Effector memory CD8-positive, alpha-beta T cell (primary cell): ENCODE measurements around the gene YLPM1.
A peak's percentile ranks its signal among the peaks of the same experiment; 100 is the strongest.

Experiments
- ATAC-seq: fragments of 150-1000 bp; cut with Tn5 transposase; replicated peaks from 2 replicates; pipeline ENCODE4 v1.10.0; 2021; ENCODE audit warnings: mild to moderate bottlenecking, moderate library complexity
- DNase-seq, 3 experiments: peaks; one replicate each; pipeline ENCODE4 v3.0.0; 2021
- H3K27ac Mint-ChIP-seq, 2 donors: one replicate each; pipeline ENCODE4 v1.8.0; 2022; ENCODE audit warnings: mild to moderate bottlenecking in 2 of 2, mixed read lengths in 2 of 2, moderate library complexity in 2 of 2
- H3K27me3 Mint-ChIP-seq, 2 donors: one replicate each; pipeline ENCODE4 v1.8.0; 2022; ENCODE audit warnings: mixed read lengths in 2 of 2
- H3K36me3 Mint-ChIP-seq: one replicate; pipeline ENCODE4 v1.8.0; 2022; ENCODE audit warnings: mild to moderate bottlenecking, moderate library complexity, mixed read lengths; ENCODE audit not compliant: insufficient read depth
- H3K4me1 Mint-ChIP-seq, 2 donors: one replicate each; pipeline ENCODE4 v1.8.0; 2022; ENCODE audit warnings: low read depth in 2 of 2, mixed read lengths in 2 of 2
- H3K4me3 Mint-ChIP-seq, 2 donors: one replicate each; pipeline ENCODE4 v1.8.0; 2022; ENCODE audit warnings: mild to moderate bottlenecking in 2 of 2, mixed read lengths in 2 of 2, moderate library complexity in 2 of 2
- H3K9me3 Mint-ChIP-seq, 2 donors: one replicate each; pipeline ENCODE4 v1.8.0; 2022; ENCODE audit warnings: mixed read lengths in 2 of 2

The YLPM1 gene

DNA sequence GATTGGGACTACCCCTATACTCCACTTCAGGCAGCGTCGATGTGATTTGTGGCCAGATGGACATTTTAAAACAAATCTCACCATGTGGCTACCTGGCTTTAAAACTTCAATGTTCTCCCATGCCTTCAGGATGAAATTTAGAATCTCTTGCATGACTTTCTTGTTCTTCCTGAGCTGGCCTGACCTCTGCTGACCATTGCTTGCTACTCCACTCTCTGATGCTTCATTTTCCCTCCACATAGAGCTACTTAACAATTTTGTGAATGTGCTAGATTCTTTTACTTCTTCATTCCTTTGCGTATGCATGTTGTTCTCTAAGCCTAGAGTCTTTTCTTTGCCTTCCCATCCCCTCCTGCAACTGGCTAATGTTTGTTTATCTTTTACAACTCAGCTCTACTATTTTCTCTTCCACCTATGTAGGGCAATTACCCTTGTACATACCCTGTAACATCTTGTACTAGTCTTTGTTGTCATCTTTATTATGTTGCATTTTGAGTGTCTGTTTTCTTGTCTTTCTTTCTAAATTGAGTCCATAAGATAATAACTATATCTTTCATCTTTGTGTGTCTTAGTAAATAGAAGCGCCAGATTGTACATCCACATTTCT is 41.2 kb downstream of the YLPM1 start:
- no peaks in the 10 kb centered on the region for H3K27me3 Mint-ChIP-seq
- DNase-seq (peak; percentile 12 to 28 (median 17)), ATAC-seq (peak; percentile 51)
- H3K36me3 Mint-ChIP-seq, result peaks cover 45% of the 10 kb centered on the region
- no peak overlapping the region for H3K4me3 Mint-ChIP-seq
- no peaks in the 10 kb centered on the region for H3K9me3 Mint-ChIP-seq
- H3K27ac Mint-ChIP-seq, result peak overlapping the region in 1 of 2 donors; percentile 19
- peaks cover under 1 to 6% of the 10 kb centered on the region in 2 donors for H3K4me1 Mint-ChIP-seq

DNA sequence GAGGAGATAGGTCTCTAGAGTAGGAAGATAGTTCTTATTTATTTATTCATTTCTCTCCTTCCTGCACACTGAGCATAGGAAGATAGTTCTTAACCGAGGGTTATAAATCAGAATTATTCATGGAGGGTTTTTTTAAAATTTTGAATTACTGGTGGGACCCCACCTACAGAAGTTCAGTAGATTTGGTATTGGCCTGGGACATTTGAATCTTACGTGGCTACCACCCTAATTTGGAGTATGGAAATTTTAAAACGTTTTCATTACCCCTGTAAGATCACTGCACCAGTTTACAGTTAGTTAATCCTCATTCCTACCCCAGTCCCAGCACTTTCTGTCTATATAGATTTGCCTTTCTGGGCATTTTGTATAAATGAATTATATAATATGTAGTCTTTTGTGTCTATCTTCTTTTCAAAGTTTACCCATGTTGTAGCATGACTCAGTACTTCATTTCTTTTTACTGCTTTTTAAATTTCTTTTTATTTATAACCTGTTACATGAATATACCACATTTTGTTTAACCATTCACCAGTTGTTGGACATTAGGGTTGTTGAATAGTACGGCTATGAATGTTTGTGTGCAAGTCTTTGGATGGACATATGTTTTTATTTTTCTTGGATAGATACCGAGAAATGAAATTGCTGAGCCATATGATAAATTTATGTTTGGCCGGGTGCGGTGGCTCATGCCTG is 44.9 kb downstream of the YLPM1 start:
- H3K9me3 Mint-ChIP-seq, result no peaks in the 10 kb centered on the region
- H3K27me3 Mint-ChIP-seq, result no peaks in the 10 kb centered on the region
- no peak for DNase-seq
- no peak for ATAC-seq
- no peak overlapping the region for H3K27ac Mint-ChIP-seq
- H3K4me1 Mint-ChIP-seq, result no peaks in the 10 kb centered on the region
- peaks cover 76% of the 10 kb centered on the region for H3K36me3 Mint-ChIP-seq
- H3K4me3 Mint-ChIP-seq, result no peak overlapping the region

DNA sequence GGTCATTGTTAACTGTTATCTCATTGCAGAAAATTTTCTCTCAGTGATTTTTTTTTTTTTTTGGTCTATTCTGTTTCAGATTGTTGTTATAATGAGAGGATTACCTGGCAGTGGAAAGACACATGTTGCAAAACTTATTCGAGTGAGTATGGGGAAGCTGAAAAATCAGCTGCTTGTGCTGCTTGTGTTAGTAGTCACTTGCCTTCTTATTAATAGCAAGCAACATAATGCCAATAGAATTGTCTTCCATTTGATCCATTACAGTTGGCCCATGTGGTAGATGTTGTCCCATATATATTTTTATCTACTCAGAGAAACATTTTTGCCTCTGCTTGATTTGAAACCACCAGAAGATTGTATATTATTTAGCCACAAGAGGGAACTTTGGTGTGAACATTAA is 53.0 kb downstream of the YLPM1 start:
- no peaks in the 10 kb centered on the region for H3K27me3 Mint-ChIP-seq
- H3K27ac Mint-ChIP-seq, result peak overlapping the region; percentile 7 to 26
- no peak overlapping the region for H3K4me3 Mint-ChIP-seq
- peaks cover 83% of the 10 kb centered on the region for H3K36me3 Mint-ChIP-seq
- no peaks in the 10 kb centered on the region for H3K9me3 Mint-ChIP-seq
- DNase-seq (no peak), ATAC-seq (no peak)
- peaks cover 0 to 5% of the 10 kb centered on the region in 2 donors for H3K4me1 Mint-ChIP-seq

DNA sequence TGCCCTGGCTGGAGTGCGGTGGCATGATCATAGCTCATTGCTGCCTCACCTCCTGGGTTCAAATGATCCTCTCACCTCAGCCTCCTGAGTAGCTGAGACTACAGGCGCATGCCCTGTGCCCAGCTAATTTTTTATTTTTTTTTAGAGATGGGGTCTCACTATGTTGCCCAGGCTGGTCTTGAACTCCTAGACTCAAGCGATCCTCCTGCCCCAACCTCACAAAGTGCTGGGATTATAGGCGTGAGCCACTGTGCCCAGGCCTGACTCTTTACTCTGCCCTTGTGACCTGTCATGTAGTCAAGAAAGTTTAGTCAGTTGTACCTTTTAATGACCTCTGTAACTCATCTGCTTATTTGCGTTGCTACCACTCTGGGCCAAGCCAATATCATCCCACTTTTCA is 57.2 kb downstream of the YLPM1 start:
- Mint-ChIP-seq H3K36me3 (peaks cover 50% of the 10 kb centered on the region), H3K27me3 (no peaks in the 10 kb centered on the region), H3K4me1 (no peaks in the 10 kb centered on the region), H3K27ac (peak overlapping the region in 1 of 2 donors; percentile 38), H3K4me3 (no peak overlapping the region), H3K9me3 (no peaks in the 10 kb centered on the region)
- no peak for DNase-seq
- no peak for ATAC-seq

DNA sequence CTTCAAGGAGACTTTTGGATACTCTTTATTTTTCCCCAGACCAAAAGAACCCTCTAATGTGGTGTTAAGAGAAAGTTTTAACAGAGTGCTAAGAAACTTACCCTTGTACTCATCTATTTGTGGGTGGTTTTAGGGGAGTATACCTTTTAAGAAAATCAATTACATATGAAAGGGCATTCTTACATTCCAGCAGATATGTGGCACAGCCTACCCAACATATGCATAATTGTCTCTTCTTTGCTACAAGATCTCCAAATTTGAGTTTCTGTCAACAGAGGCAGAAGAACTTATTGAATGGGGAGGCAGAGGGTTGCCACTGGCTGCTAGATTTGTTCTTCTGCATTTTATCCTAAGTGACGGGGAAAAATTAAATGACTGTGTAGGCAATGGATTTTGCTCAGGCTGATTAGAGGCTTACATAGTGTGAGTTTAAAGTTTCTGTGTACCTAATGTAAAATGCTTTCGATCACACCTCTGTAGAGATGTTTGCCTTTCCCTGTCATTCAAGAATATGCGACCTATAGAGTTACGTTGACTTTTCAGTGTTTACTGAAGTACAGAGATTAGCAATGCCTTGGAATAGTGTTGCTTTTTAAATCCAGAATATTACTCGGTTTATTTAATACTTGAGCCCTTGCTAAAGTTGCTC is 58.3 kb downstream of the YLPM1 start:
- ATAC-seq (no peak), DNase-seq (no peak)
- H3K4me1 Mint-ChIP-seq, result no peaks in the 10 kb centered on the region
- H3K36me3 Mint-ChIP-seq, result peaks cover 42% of the 10 kb centered on the region
- no peaks in the 10 kb centered on the region for H3K9me3 Mint-ChIP-seq
- H3K4me3 Mint-ChIP-seq, result no peak overlapping the region
- H3K27ac Mint-ChIP-seq, result peak overlapping the region in 1 of 2 donors; percentile 54
- no peaks in the 10 kb centered on the region for H3K27me3 Mint-ChIP-seq

DNA sequence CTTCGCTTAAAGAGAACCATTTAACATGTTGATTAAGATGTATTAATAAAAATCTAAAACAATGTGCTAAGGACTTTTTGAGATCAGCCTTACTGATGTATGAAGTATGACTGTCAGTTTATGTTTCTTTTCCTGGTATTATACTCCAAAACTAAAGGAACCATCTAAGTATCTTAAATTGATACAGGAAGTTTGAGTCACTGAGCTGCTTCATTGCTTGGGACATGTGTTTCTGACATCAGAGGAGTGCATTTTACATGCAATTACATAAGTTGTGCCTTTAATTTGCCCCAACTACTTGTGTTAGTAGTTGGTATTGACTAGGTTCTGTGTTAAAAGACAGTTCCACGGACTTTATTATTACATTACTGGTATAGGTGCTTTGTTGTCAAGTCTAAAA is 61.9 kb downstream of the YLPM1 start:
- no peak overlapping the region for H3K4me3 Mint-ChIP-seq
- H3K36me3 Mint-ChIP-seq, result peaks cover 22% of the 10 kb centered on the region
- peak overlapping the region in 1 of 2 donors; percentile 53 for H3K27ac Mint-ChIP-seq
- no peaks in the 10 kb centered on the region for H3K27me3 Mint-ChIP-seq
- no peaks in the 10 kb centered on the region for H3K9me3 Mint-ChIP-seq
- DNase-seq (no peak), ATAC-seq (no peak)
- no peaks in the 10 kb centered on the region for H3K4me1 Mint-ChIP-seq

DNA sequence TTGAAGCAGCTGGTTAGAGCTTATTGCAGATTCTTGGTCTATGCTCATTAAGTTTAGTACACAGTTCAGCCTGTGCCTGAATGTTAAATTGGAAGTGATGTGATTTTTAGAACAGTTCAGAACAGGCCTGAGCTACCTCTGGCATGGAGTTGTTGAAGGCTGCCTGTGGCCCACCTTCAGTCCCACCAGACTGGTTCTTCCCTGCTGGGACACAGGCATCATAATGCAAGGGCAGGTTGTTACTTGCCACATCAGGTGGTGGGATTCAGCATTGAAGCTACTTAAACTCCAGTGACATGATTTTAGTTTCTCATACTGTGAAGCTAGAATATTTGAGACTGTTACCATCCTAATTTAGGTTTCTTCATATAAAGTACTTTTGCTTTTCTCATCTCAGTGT is 63.5 kb downstream of the YLPM1 start:
- H3K27me3 Mint-ChIP-seq, result no peaks in the 10 kb centered on the region
- ATAC-seq, result no peak
- no peak overlapping the region for H3K27ac Mint-ChIP-seq
- no peaks in the 10 kb centered on the region for H3K4me1 Mint-ChIP-seq
- DNase-seq, result no peak
- H3K4me3 Mint-ChIP-seq, result no peak overlapping the region
- peaks cover 12% of the 10 kb centered on the region for H3K36me3 Mint-ChIP-seq
- H3K9me3 Mint-ChIP-seq, result no peaks in the 10 kb centered on the region

GRCh38 chr14:74829251-74829650 is 66.1 kb downstream of the YLPM1 start:
- Mint-ChIP-seq H3K9me3 (no peaks in the 10 kb centered on the region), H3K27ac (peak overlapping the region in 1 of 2 donors; percentile 63), H3K4me1 (no peaks in the 10 kb centered on the region), H3K27me3 (no peaks in the 10 kb centered on the region), H3K36me3 (peaks cover 12% of the 10 kb centered on the region), H3K4me3 (no peak overlapping the region)
- DNase-seq, result no peak
- ATAC-seq, result no peak

DNA sequence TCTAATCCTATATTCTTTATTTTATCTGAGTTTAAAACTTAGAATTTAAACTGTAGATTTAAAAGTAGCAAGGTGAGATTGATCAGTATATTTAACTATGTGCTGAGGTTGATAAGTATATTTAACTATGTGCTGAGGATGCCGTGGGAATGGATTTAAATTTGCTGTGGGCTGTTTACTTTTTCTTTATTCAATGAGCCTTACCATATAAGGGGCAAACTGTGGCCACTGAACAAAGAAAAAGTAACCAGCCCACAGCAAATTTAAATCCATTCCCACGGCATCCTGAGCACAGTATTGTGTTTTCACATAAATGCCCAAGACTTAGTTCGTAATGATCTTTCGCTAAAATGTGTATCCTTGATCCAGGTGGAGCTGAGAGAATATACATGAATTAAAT is 69.7 kb downstream of the YLPM1 start:
- H3K27ac Mint-ChIP-seq, result no peak overlapping the region
- H3K4me1 Mint-ChIP-seq, result peaks cover 14 to 18% of the 10 kb centered on the region in 2 donors
- peaks cover 12% of the 10 kb centered on the region for H3K36me3 Mint-ChIP-seq
- DNase-seq (no peak), ATAC-seq (no peak)
- no peaks in the 10 kb centered on the region for H3K9me3 Mint-ChIP-seq
- H3K27me3 Mint-ChIP-seq, result no peaks in the 10 kb centered on the region
- no peak overlapping the region for H3K4me3 Mint-ChIP-seq

GRCh38 chr14:74834692-74835392 is 71.7 kb downstream of the YLPM1 start:
- Mint-ChIP-seq H3K9me3 (no peaks in the 10 kb centered on the region), H3K4me1 (peaks cover 16 to 24% of the 10 kb centered on the region in 2 donors), H3K4me3 (no peak overlapping the region), H3K36me3 (peaks cover 4% of the 10 kb centered on the region), H3K27ac (peak overlapping the region; percentile 22 to 30), H3K27me3 (no peaks in the 10 kb centered on the region)
- no peak for ATAC-seq
- no peak for DNase-seq

DNA sequence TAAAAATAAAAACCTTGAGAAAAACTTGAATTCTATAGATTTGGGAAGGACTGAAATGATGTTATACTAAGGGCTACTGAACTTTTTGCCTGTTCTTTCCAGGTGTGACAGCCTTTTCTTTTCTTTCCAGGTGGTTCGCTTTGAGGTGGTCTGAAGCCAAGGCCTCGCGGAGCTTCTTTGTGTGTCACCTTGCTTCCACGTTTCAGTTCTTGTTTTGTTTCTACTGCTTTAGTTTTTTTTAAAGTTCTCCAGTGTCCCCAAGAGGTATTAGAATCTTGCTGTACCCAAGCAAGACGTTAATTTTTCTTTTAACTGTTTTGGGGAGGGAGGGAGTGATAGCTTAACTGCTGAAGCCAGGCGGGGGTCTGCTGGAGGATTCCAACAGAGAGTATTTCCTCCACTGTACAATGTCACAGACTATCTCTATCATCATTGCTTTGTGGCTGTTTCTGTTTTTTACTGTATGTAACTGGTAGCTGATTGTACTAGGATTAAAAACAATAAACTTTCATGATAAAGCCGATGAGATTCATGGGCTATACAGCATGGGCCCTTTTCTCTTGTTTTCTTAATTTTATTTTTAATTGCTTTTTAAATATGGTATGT is 72.6 kb downstream of the YLPM1 start:
- Mint-ChIP-seq H3K9me3 (no peaks in the 10 kb centered on the region), H3K27ac (peak overlapping the region; percentile 30 to 92), H3K4me1 (peaks cover 22 to 30% of the 10 kb centered on the region in 2 donors), H3K4me3 (no peak overlapping the region), H3K36me3 (no peaks in the 10 kb centered on the region), H3K27me3 (no peaks in the 10 kb centered on the region)
- ATAC-seq (no peak), DNase-seq (no peak)

GRCh38 chr14:74836251-74836960 is 73.3 kb downstream of the YLPM1 start:
- Mint-ChIP-seq H3K27me3 (no peaks in the 10 kb centered on the region), H3K4me3 (peak overlapping the region in 1 of 2 donors; percentile 30), H3K4me1 (peaks cover 25 to 37% of the 10 kb centered on the region in 2 donors), H3K9me3 (no peaks in the 10 kb centered on the region), H3K27ac (peak overlapping the region; percentile 92 to 97), H3K36me3 (no peaks in the 10 kb centered on the region)
- DNase-seq, result no peak
- ATAC-seq, result no peak

GRCh38 chr14:74838166-74838565 is 75.0 kb downstream of the YLPM1 start:
- Mint-ChIP-seq H3K9me3 (no peaks in the 10 kb centered on the region), H3K27me3 (no peaks in the 10 kb centered on the region), H3K4me3 (peak overlapping the region; percentile 66 to 73), H3K27ac (peak overlapping the region; percentile 92 to 97), H3K4me1 (peaks cover 29 to 43% of the 10 kb centered on the region in 2 donors), H3K36me3 (no peaks in the 10 kb centered on the region)
- ATAC-seq, result peak; percentile 81
- no peak for DNase-seq
